ENCODE measurements around the gene DIPK2A.

The DIPK2A gene

GRCh38 chr3:143971359-143972154 lies at the start of gene DIPK2A:
Gene DIPK2A (plus strand): TSS chr3:143971823. CDS start chr3:143972333, 510 bp downstream.
- peak; percentile 95 for DNase-seq

- no peak for DNase-seq
Observed at GRCh38 chr3:143924522-143925285, 46.9 kb upstream of the DIPK2A start.

- no peak for DNase-seq
Observed at GRCh38 chr3:143928056-143928455, 43.6 kb upstream of the DIPK2A start.

- DNase-seq: no peak
Observed at GRCh38 chr3:143928541-143929255, 42.9 kb upstream of the DIPK2A start.

GRCh38 chr3:143934791-143935190 lies 36.8 kb upstream of the DIPK2A start:
- no peak for DNase-seq

GRCh38 chr3:143935678-143936077 lies 35.9 kb upstream of the DIPK2A start:
- DNase-seq: no peak

GRCh38 chr3:143950810-143951209 lies 20.8 kb upstream of the DIPK2A start:
- no peak for DNase-seq

- peak; percentile 1 for DNase-seq
Observed at GRCh38 chr3:143951351-143951971, 20.2 kb upstream of the DIPK2A start.

GRCh38 chr3:143952569-143953072 lies 19.0 kb upstream of the DIPK2A start:
- no peak for DNase-seq

GRCh38 chr3:143955113-143955512 lies 16.5 kb upstream of the DIPK2A start:
- DNase-seq: no peak

- DNase-seq: no peak
Observed at GRCh38 chr3:143956838-143957237, 14.8 kb upstream of the DIPK2A start.

GRCh38 chr3:143957453-143957852 lies 14.2 kb upstream of the DIPK2A start:
- no peak for DNase-seq

- DNase-seq: no peak
Observed at GRCh38 chr3:143958966-143959365, 12.7 kb upstream of the DIPK2A start.

GRCh38 chr3:143961342-143961741 lies 10.3 kb upstream of the DIPK2A start:
- DNase-seq: no peak

GRCh38 chr3:143963946-143964345 lies 7.7 kb upstream of the DIPK2A start:
- DNase-seq: no peak

- peak; percentile 45 for DNase-seq
Observed at GRCh38 chr3:143970773-143971358, 757 bp upstream of the DIPK2A start.

GRCh38 chr3:143972155-143972504 lies 507 bp downstream of the DIPK2A start:
- DNase-seq: no peak

- DNase-seq: peak; percentile 74
Observed at GRCh38 chr3:143972505-143973258, 1.1 kb downstream of the DIPK2A start.

- no peak for DNase-seq
Observed at GRCh38 chr3:143973259-143974021, 1.8 kb downstream of the DIPK2A start.

- DNase-seq: no peak
Observed at GRCh38 chr3:143974271-143975238, 2.9 kb downstream of the DIPK2A start.

All from DMS153 (cell line).